GM10266 (cell line): ENCODE data around the gene SMIM9.

ENCODE experiments used
- DNase-seq: peaks from one replicate; pipeline ENCODE4 v3.0.0; 2012; ENCODE audit errors: extremely low spot score
- CTCF ChIP-seq: IDR thresholded peaks from 2 replicates; pipeline ENCODE4 v1.5.1; 2012; ENCODE audit warnings: mild to moderate bottlenecking, low read depth; ENCODE audit not compliant: control insufficient read depth, insufficient read depth; ENCODE audit errors: missing control alignments

SMIM9 gene

GRCh38 chrX:154802947-154803346 lies 31.5 kb downstream of the SMIM9 start:
- no peak for TF ChIP-seq CTCF

GRCh38 chrX:154800478-154801210 lies 33.8 kb downstream of the SMIM9 start:
- DNase-seq, result no peak
- no peak for TF ChIP-seq CTCF

More at GRCh38 chrX:154802947-154803346, 31.5 kb downstream of the SMIM9 start:
- no peak for DNase-seq

- TF ChIP-seq CTCF, result no peak
- no peak for DNase-seq
Measured at GRCh38 chrX:154799556-154800348, 34.7 kb downstream of the SMIM9 start.

GRCh38 chrX:154797006-154797405 lies 37.5 kb downstream of the SMIM9 start:
- DNase-seq, result no peak
- TF ChIP-seq CTCF, result no peak

- TF ChIP-seq CTCF, result no peak
- DNase-seq, result no peak
Measured at GRCh38 chrX:154795016-154795415, 39.4 kb downstream of the SMIM9 start.

GRCh38 chrX:154793084-154793795 lies 41.2 kb downstream of the SMIM9 start:
- no peak for TF ChIP-seq CTCF
- no peak for DNase-seq
